HCT116 (cell line): Measurements from ENCODE around the gene ZNF775. TPM values are rescaled to one million over a fixed set of nuclear protein-coding genes. Genes with fewer than 3 reads are reported as not detected.

ENCODE experiments used
- ATAC-seq: fragments of 200-7000 bp; cut with Tn5 transposase; 2 replicates; pipeline ENCODE4 v1.9.1; 2020; ENCODE audit warnings: mild to moderate bottlenecking, moderate library complexity
- BruUV-seq: library from RNA; stranded (reverse); fragments of 400-500 nt; replicated peaks from 2 replicates; lab custom pipeline; 2021; lab: Mats Ljungman, UMichigan
- CTCF ChIA-PET: fragments of 300-600 bp; sonication (Branson Sonifier 250); formaldehyde crosslinking; loops from one replicate; lab custom pipeline; 2021; ENCODE audit warnings: antibody characterized with exemption; lab: Charles Lee
- POLR2A ChIA-PET: fragments of 300-600, 350-600 bp; sonication (Branson Sonifier 250); formaldehyde crosslinking; loops from one replicate; lab custom pipeline; 2021; ENCODE audit warnings: antibody characterized with exemption; lab: Charles Lee
- RAD21 ChIA-PET, 2 experiments: fragments of 300-600 bp; sonication (Branson Sonifier 250); formaldehyde crosslinking; loops; one replicate each; lab custom pipeline; 2023; ENCODE audit warnings: low total read pairs in 2 of 2; ENCODE audit not compliant: uncharacterized antibody in 2 of 2, unreplicated experiment in 2 of 2, low non-redundant PET in 1 of 2; lab: Charles Lee
- DNase-seq: peaks from one replicate; pipeline ENCODE4 v3.0.0-alpha.2; 2010; ENCODE audit warnings: low read depth, low spot score
- H2AFZ ChIP-seq: fragments of 200-600 bp; shearing (Covaris generic), sonication (generic); 2 replicates; pipeline ENCODE4 v1.6.1; 2017; ENCODE audit warnings: low read depth, mixed run types, mixed read lengths, antibody characterized with exemption, low read length; ENCODE audit not compliant: poor library complexity, severe bottlenecking
- H3K27ac ChIP-seq: 2 replicates; pipeline ENCODE4 v1.5.1; 2012; ENCODE audit warnings: low read depth, low read length
- H3K27me3 ChIP-seq: fragments of 200-600 bp; sonication (generic); 2 replicates; pipeline ENCODE4 v1.6.1; 2016; ENCODE audit warnings: mixed run types, low read length, mixed read lengths; ENCODE audit not compliant: insufficient read depth
- H3K36me3 ChIP-seq, 2 experiments: fragments of 200-500 bp in 1 of 2; fragments of 200-600 bp in 1 of 2; sonication (Bioruptor generic) in 1 of 2; sonication (generic) in 1 of 2; 2 replicates each; pipeline versions ENCODE4 v1.5.1 to v1.6.1; 2014 to 2016; ENCODE audit warnings: low read length in 2 of 2, inconsistent platforms in 1 of 2, mixed read lengths in 1 of 2, mixed run types in 1 of 2; ENCODE audit not compliant: insufficient read depth in 2 of 2, control insufficient read depth in 1 of 2
- H3K4me1 ChIP-seq, 2 experiments: fragments of 200-600 bp in 1 of 2; sonication (generic) in 1 of 2; 2 replicates each; pipeline versions ENCODE4 v1.5.1 to v1.6.1; 2012 to 2017; ENCODE audit warnings: low read length in 2 of 2, inconsistent platforms in 1 of 2, mild to moderate bottlenecking in 1 of 2, mixed read lengths in 1 of 2, mixed run types in 1 of 2, moderate library complexity in 1 of 2; ENCODE audit not compliant: insufficient read depth in 2 of 2, control insufficient read depth in 1 of 2
- H3K4me2 ChIP-seq: fragments of 200-600 bp; sonication (generic); 2 replicates; pipeline ENCODE4 v1.6.1; 2017; ENCODE audit warnings: mixed run types, low read length, mixed read lengths
- H3K4me3 ChIP-seq, 2 experiments: fragments of 200-600 bp in 1 of 2; sonication (generic) in 1 of 2; replicated peaks in 1 of 2; 2 replicates each; pipeline ENCODE4 v1.5.1; 2011 to 2016; ENCODE audit warnings: low read length in 2 of 2, control low read depth in 1 of 2, low read depth in 1 of 2, mild to moderate bottlenecking in 1 of 2, mixed read lengths in 1 of 2, mixed run types in 1 of 2
- H3K79me2 ChIP-seq: fragments of 200-600 bp; sonication (generic); 2 replicates; pipeline ENCODE4 v1.6.1; 2017; ENCODE audit warnings: mild to moderate bottlenecking, mixed run types, low read length, moderate library complexity, mixed read lengths; ENCODE audit not compliant: insufficient read depth
- H3K9ac ChIP-seq: fragments of 200-600 bp; sonication (generic); 2 replicates; pipeline ENCODE4 v1.6.1; 2016; ENCODE audit warnings: low read length, mixed read lengths
- H3K9me2 ChIP-seq: fragments of 200-600 bp; sonication (generic), shearing (Covaris generic); 2 replicates; pipeline ENCODE4 v1.6.1; 2017; ENCODE audit warnings: mixed run types, mild to moderate bottlenecking, moderate library complexity; ENCODE audit not compliant: insufficient read depth
- H3K9me3 ChIP-seq, 2 experiments: fragments of 200-500 bp in 1 of 2; fragments of 200-600 bp in 1 of 2; sonication (Bioruptor generic) in 1 of 2; sonication (generic) in 1 of 2; 2 replicates each; pipeline ENCODE4 v1.6.1; 2014 to 2017; ENCODE audit warnings: low read length in 2 of 2, mixed read lengths in 2 of 2, inconsistent platforms in 1 of 2, low read depth in 1 of 2, mild to moderate bottlenecking in 1 of 2, mixed run types in 1 of 2, moderate library complexity in 1 of 2; ENCODE audit not compliant: control insufficient read depth in 1 of 2, insufficient read depth in 1 of 2
- H4K20me1 ChIP-seq: fragments of 200-600 bp; sonication (generic), shearing (Covaris generic); 2 replicates; pipeline ENCODE4 v1.6.1; 2017; ENCODE audit warnings: mixed run types, mild to moderate bottlenecking, moderate library complexity; ENCODE audit not compliant: insufficient read depth
- ATF3 ChIP-seq: IDR thresholded peaks from 2 replicates; pipeline ENCODE4 v1.6.1; 2012
- CEBPB ChIP-seq: IDR thresholded peaks from 2 replicates; pipeline ENCODE4 v1.6.1; 2012; ENCODE audit warnings: low read depth
- CTCF ChIP-seq, 3 experiments: fragments of 200-600 bp in 1 of 3; sonication (generic) in 1 of 3; IDR thresholded peaks in 2 of 3; conservative IDR thresholded peaks in 1 of 3; 2 replicates each; pipeline ENCODE4 v1.5.1; 2012 to 2017; ENCODE audit warnings: low read depth in 2 of 3, low read length in 2 of 3, antibody characterized with exemption in 1 of 3, borderline replicate concordance in 1 of 3, control low read depth in 1 of 3, mild to moderate bottlenecking in 1 of 3, mixed read lengths in 1 of 3, mixed run types in 1 of 3, moderate library complexity in 1 of 3; ENCODE audit not compliant: insufficient read depth in 1 of 3
- EGR1 ChIP-seq: IDR thresholded peaks from 2 replicates; pipeline ENCODE4 v1.6.1; 2012; ENCODE audit warnings: low read depth
- EZH2phosphoT487 ChIP-seq: fragments of 200-600 bp; IDR thresholded peaks from 2 replicates; pipeline ENCODE4 v1.6.1; 2018; ENCODE audit warnings: antibody characterized with exemption, borderline replicate concordance
- RAD21 ChIP-seq: IDR thresholded peaks from 2 replicates; pipeline ENCODE4 v1.6.1; 2012; ENCODE audit warnings: low read depth, mild to moderate bottlenecking
- SIN3A ChIP-seq: IDR thresholded peaks from 2 replicates; pipeline ENCODE4 v1.6.1; 2012; ENCODE audit warnings: low read depth
- SP1 ChIP-seq: IDR thresholded peaks from 2 replicates; pipeline ENCODE4 v1.6.1; 2012; ENCODE audit warnings: low read depth
- YY1 ChIP-seq: IDR thresholded peaks from 2 replicates; pipeline ENCODE4 v1.6.1; 2011; ENCODE audit warnings: low read length, low read depth, moderate library complexity, mild to moderate bottlenecking; ENCODE audit not compliant: insufficient replicate concordance; ENCODE audit errors: extremely low read depth
- ZBTB33 ChIP-seq: IDR thresholded peaks from 2 replicates; pipeline ENCODE4 v1.6.1; 2011; ENCODE audit warnings: mild to moderate bottlenecking, low read length, moderate library complexity; ENCODE audit not compliant: insufficient replicate concordance; ENCODE audit errors: extremely low read depth
- ZFX ChIP-seq: fragments of 450-650 bp; IDR thresholded peaks from 2 replicates; pipeline ENCODE4 v1.6.1; 2017
- intact Hi-C: fragments of 100-400 bp; cut with micrococcal nuclease; formaldehyde crosslinking; loops from 2 replicates; pipeline ENCODE4 v1.10.0; 2022
- total RNA-seq: library from RNA; stranded (reverse); gene quantifications from one replicate; pipeline ENCODE4 v1.2.1, GENCODE V29; 2021; ENCODE audit not compliant: unreplicated experiment

The ZNF775 gene
- total RNA-seq, 1 experiment from 2014 or later: 4.5 TPM

GRCh38 chr7:150381096-150381495 lies 2.0 kb downstream of the ZNF775 start:
- no peak for DNase-seq
- no peak overlapping the region for H2AFZ ChIP-seq
- no peak overlapping the region for H3K4me2 ChIP-seq
- H3K9me3 ChIP-seq: no peaks in the 10 kb centered on the region
- no peak for ATAC-seq
- no peaks in the 10 kb centered on the region for H4K20me1 ChIP-seq
- ChIA-PET POLR2A (no interaction called here), RAD21 (no interaction called here), CTCF (no interaction called here)
- H3K9ac ChIP-seq: no peak overlapping the region
- no peaks in the 10 kb centered on the region for H3K36me3 ChIP-seq
- H3K79me2 ChIP-seq: no peaks in the 10 kb centered on the region; the same call in 1 of the 2 replicates
- BruUV-seq: no TSS peak
- H3K27me3 ChIP-seq: no peaks in the 10 kb centered on the region
- no peaks in the 10 kb centered on the region for H3K9me2 ChIP-seq
- H3K4me1 ChIP-seq: peaks cover 15 to 24% of the 10 kb centered on the region in 2 experiments
- intact Hi-C loops: no loop called here
- H3K27ac ChIP-seq: no peak overlapping the region
- TF ChIP-seq ZBTB33: no peak
- TF ChIP-seq ZFX: no peak
- no peak for TF ChIP-seq SIN3A
- no peak for TF ChIP-seq RAD21
- no peak for TF ChIP-seq YY1
- TF ChIP-seq ATF3: no peak
- TF ChIP-seq CTCF (IDR thresholded peaks at IDR 0.05 in 2 of 3, conservative IDR thresholded peaks at IDR 0.05 in 1 of 3; ENCODE audit: borderline replicate concordance in 1 of 3, insufficient read depth in 1 of 3, low read depth in 2 of 3, low read length in 2 of 3): no peak
- TF ChIP-seq EZH2phosphoT487: no peak
- no peak for TF ChIP-seq CEBPB
- TF ChIP-seq SP1: no peak
- no peak for TF ChIP-seq EGR1
- no peak overlapping the region for H3K4me3 ChIP-seq
